A549 treated with CORT108297 at 1 μM for 4 hours (cell line): Measurements from ENCODE around the gene APOBEC3H. TPM values are rescaled to one million over a fixed set of nuclear protein-coding genes. Genes with fewer than 3 reads are reported as not detected.

Source experiments
- total RNA-seq: library from RNA; stranded (reverse); fragments of 200-300 nt; extraction: Qiagen RNA extraction; gene quantifications from 5 replicates; pipeline ENCODE4 v1.2.3, GENCODE V29; 2022

APOBEC3H gene
- total RNA-seq: 0.14 to 0.53 TPM (median 0.41 TPM) in 5 replicates

DNA sequence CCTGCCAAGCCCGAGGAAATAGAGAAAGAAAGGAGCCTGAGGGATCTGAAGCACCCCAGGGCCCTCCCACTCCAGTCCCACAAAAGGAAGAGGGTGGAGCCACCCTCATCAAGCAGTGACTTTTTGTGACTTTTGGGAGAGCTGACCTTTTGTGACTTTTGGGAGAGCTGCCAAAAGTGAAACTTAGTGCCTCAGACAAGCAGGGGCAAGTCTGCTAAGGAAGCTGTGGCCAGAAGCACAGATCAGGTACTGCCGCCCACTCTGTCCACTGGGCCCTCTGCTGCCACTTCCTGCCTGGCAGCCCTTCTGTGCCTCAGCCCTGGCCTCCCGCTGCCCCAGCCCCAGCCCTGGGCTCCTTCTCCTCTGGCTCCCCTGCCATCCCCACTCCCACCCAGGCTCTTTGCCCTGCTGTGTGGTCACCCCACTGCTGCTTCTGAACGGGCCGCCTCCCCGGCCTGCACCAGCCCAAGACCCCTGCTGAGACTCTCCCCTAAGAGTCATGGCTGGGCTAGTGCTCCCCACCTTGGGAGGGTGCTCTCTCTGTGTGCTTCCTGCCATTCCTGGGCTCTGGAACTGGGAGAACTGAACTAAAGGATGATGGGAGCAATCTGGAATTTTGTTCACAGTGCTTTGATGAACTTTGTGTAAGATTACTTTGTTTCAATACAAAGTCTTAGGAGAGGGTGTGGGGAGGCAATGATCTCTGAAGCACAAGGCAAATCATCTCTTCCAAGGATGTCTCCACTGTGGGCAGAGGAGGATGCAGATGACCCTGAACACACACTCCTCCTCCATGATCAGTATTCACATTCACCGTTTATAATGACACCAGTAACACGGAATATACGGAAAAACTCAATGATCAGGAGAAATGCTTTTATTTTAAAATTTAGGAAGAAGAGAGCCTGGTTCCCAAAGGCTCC, at the start of gene APOBEC3H:
TSS of gene APOBEC3H (plus strand) at position 147 of the 923 bp plus-strand sequence. CDS start 3,035 bp downstream, outside the sequence.

DNA sequence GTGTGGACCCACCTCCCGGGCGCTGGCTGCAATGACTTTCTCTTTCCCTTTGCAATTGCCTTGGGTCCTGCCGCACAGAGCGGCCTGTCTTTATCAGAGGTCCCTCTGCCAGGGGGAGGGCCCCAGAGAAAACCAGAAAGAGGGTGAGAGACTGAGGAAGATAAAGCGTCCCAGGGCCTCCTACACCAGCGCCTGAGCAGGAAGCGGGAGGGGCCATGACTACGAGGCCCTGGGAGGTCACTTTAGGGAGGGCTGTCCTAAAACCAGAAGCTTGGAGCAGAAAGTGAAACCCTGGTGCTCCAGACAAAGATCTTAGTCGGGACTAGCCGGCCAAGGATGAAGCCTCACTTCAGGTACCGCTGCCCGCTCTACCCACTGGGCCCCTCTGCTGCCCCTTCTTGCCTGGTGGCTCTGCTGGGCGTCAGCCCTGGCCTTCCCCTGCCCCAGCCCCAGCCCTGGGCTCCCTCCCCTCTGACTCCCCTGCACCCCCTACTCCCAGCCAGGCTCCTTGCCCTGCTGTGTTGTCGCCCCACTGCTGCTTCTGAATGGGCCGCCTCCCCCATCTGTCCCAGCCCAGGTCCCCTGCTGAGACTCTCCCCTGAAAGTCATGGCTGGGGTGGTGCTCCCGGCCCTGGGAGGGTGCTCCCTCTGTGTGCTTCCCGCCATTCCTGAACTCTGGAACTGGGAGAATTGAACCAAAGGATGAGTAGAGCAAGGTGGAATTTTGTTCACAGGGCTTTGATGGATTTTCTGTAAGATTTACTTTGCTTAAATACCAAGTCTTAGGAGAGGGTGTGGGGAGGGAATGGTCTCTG, 19.8 kb upstream of the APOBEC3H start, which contains the start of gene APOBEC3G:
TSS of gene APOBEC3G (plus strand) at position 250 of the 815 bp plus-strand sequence. CDS start at position 337, 87 bp downstream.

DNA sequence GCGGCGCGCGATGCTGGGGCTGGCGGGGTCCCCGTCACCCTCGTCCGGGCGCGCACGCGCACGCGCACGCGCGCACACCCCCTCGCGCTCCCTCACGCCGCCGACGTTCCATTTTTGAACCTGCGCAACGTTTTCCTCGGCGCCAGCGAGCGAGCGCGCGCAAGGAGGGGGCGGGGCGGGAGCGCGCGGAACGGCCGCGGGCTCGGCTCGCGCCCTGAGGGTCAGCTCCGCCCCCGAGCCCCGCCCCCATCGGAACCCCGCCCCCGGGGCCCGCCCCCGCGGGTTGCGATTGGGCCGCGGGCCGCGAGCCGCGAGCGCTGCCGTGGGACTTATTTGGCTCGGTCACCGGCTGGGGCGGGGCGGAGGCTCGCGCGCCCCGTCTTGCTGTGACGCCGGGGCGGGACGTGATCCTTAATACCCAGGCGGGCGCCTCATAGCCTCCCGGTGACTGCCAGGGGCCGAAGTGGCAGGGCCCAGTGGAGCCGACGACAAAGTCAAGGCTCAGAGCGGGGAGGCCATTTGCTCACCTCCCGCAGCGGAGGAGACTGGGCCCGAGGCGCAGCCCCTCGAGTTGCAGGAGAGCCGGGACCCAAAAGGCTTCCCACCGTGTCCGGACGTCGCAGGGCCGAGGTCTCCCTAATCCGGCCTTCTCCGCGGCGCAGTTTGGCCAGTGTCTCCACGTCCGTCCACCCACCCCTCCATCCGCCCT, 55.6 kb downstream of the APOBEC3H start, which contains the start of gene CBX7:
TSS of gene CBX7 (minus strand) at position 170 of the 709 bp plus-strand sequence. CDS start 236 bp downstream, outside the sequence.

Other genes starting within 250 kb of the APOBEC3H start
- 26.0 to 35.1 TPM (median 32.4 TPM) in 5 replicates for gene CBX6, start 225.0 kb upstream of the APOBEC3H start, total RNA-seq
- gene APOBEC3A, start 139.6 kb upstream of the APOBEC3H start, total RNA-seq: not detected in 5 replicates
- gene APOBEC3B, start 114.9 kb upstream of the APOBEC3H start, total RNA-seq: 27.4 to 32.1 TPM (median 30.0 TPM) in 5 replicates
- gene APOBEC3C, start 83.0 kb upstream of the APOBEC3H start, total RNA-seq: 26.6 to 28.1 TPM (median 27.5 TPM) in 5 replicates
- 0.10 to 0.50 TPM (median 0.17 TPM) in 4 of 5 replicates, not detected in the other for gene APOBEC3D, start 76.1 kb upstream of the APOBEC3H start, total RNA-seq
- 1.6 to 2.8 TPM (median 2.6 TPM) in 5 replicates for gene APOBEC3F, start 56.4 kb upstream of the APOBEC3H start, total RNA-seq
- gene APOBEC3G, start 20.0 kb upstream of the APOBEC3H start, total RNA-seq: 0.18 TPM in 1 of 5 replicates, not detected in the others
- 1.2 to 1.6 TPM (median 1.3 TPM) in 5 replicates for gene CBX7, start 55.4 kb downstream of the APOBEC3H start, total RNA-seq
- gene PDGFB, start 147.7 kb downstream of the APOBEC3H start, total RNA-seq: 3.0 to 4.5 TPM (median 4.2 TPM) in 5 replicates
- 1,748 to 2,379 TPM (median 1,762 TPM) in 5 replicates for gene RPL3, start 222.4 kb downstream of the APOBEC3H start, total RNA-seq